Panc1 (cell line): ENCODE measurements around the gene EIF4E2. TPM values are rescaled to one million over a fixed set of nuclear protein-coding genes. Genes with fewer than 3 reads are reported as not detected.

Source experiments
- ATAC-seq: fragments of 200-7000 bp; cut with Tn5 transposase; 2 replicates; pipeline ENCODE4 v1.9.1; 2020; ENCODE audit warnings: mild to moderate bottlenecking, moderate library complexity
- BruUV-seq: library from RNA; stranded (reverse); fragments of 400-500 nt; replicated peaks from 2 replicates; lab custom pipeline; 2021; lab: Mats Ljungman, UMichigan
- CTCF ChIA-PET: fragments of 300-600 bp; sonication (Branson Sonifier 250); formaldehyde crosslinking; loops from one replicate; lab custom pipeline; 2022; ENCODE audit warnings: antibody characterized with exemption; lab: Charles Lee
- POLR2A ChIA-PET: fragments of 300-600 bp; sonication (Branson Sonifier 250); formaldehyde crosslinking; loops from one replicate; lab custom pipeline; 2022; ENCODE audit warnings: antibody characterized with exemption; lab: Charles Lee
- DNase-seq: peaks from one replicate; pipeline ENCODE4 v3.0.0-alpha.2; 2010; ENCODE audit warnings: low read depth, low spot score
- H3K27ac ChIP-seq: 2 replicates; pipeline ENCODE4 v1.5.1; 2011; ENCODE audit warnings: mild to moderate bottlenecking, low read length, inconsistent platforms
- H3K27me3 ChIP-seq: fragments of 200-500 bp; sonication (Bioruptor generic); 2 replicates; pipeline ENCODE4 v1.6.0; 2014; ENCODE audit warnings: low read length, inconsistent platforms; ENCODE audit not compliant: control insufficient read depth, insufficient read depth
- H3K36me3 ChIP-seq: fragments of 200-500 bp; sonication (Bioruptor generic); 2 replicates; pipeline ENCODE4 v1.5.1; 2014; ENCODE audit warnings: inconsistent platforms, mild to moderate bottlenecking, low read length, moderate library complexity; ENCODE audit not compliant: control insufficient read depth, insufficient read depth
- H3K4me1 ChIP-seq: 2 replicates; pipeline ENCODE4 v1.5.1; 2011; ENCODE audit warnings: inconsistent platforms, mild to moderate bottlenecking, low read length, moderate library complexity; ENCODE audit not compliant: control insufficient read depth, insufficient read depth
- H3K4me3 ChIP-seq, 2 experiments: 2 replicates each; pipeline ENCODE4 v1.5.1; 2011 to 2012; ENCODE audit warnings: low read depth in 2 of 2, low read length in 2 of 2, mild to moderate bottlenecking in 2 of 2, inconsistent platforms in 1 of 2, moderate library complexity in 1 of 2
- H3K9me3 ChIP-seq: fragments of 200-500 bp; sonication (Bioruptor generic); 2 replicates; pipeline ENCODE4 v1.5.1; 2014; ENCODE audit warnings: low read depth, mild to moderate bottlenecking, inconsistent platforms, low read length, moderate library complexity; ENCODE audit not compliant: control insufficient read depth, insufficient read depth
- CTCF ChIP-seq: fragments of 450-650 bp; IDR thresholded peaks from 2 replicates; pipeline ENCODE4 v1.5.1; 2017; ENCODE audit warnings: mild to moderate bottlenecking
- POLR2AphosphoS5 ChIP-seq: IDR thresholded peaks from 2 replicates; pipeline ENCODE4 v1.6.1; 2012; ENCODE audit warnings: mild to moderate bottlenecking, low read depth, low read length, moderate library complexity
- REST ChIP-seq, 2 experiments: IDR thresholded peaks; 2 replicates each; pipeline ENCODE4 v1.6.1; 2011 to 2012; ENCODE audit warnings: low read depth in 2 of 2, control low read depth in 1 of 2, low read length in 1 of 2, mild to moderate bottlenecking in 1 of 2, moderate library complexity in 1 of 2; ENCODE audit not compliant: insufficient read depth in 1 of 2
- SIN3A ChIP-seq: IDR thresholded peaks from 2 replicates; pipeline ENCODE4 v1.6.1; 2012; ENCODE audit warnings: low read depth, mild to moderate bottlenecking, low read length, moderate library complexity, borderline replicate concordance; ENCODE audit not compliant: insufficient read depth
- TCF7L2 ChIP-seq: IDR thresholded peaks from 2 replicates; pipeline ENCODE4 v1.6.1; 2011; ENCODE audit warnings: mild to moderate bottlenecking, low read depth, low read length, inconsistent platforms
- in situ Hi-C: cut with HindIII; loops from 2 replicates; pipeline ENCODE4 v1.10.0; 2016; ENCODE audit warnings: low sequenced_read_pairs, low pct_unique_long_range_greater_than_20kb
- intact Hi-C: fragments of 100-400 bp; cut with micrococcal nuclease; formaldehyde crosslinking; loops from one replicate; pipeline ENCODE4 v1.10.0; 2022; ENCODE audit not compliant: unreplicated experiment
- total RNA-seq: library from RNA; stranded (reverse); gene quantifications from one replicate; pipeline ENCODE4 v1.2.1, GENCODE V29; 2021; ENCODE audit not compliant: unreplicated experiment

EIF4E2 gene
- total RNA-seq, 1 experiment from 2014 or later: 84.0 TPM

GRCh38 chr2:232525791-232526371 is 24.6 kb upstream of the EIF4E2 start, which contains the start of gene CHRND:
TSS of gene CHRND (plus strand) at chr2:232526160. CDS start at chr2:232526216, 56 bp downstream.
- Histone ChIP-seq H3K4me1 (peaks cover 6% of the 10 kb centered on the region; the same call in 1 of the 2 replicates), H3K9me3 (no peaks in the 10 kb centered on the region), H3K4me3 (no peak within 1 kb of the TSS), H3K36me3 (no peaks in the 10 kb centered on the region), H3K27me3 (no peaks in the 10 kb centered on the region), H3K27ac (no peak within 1 kb of the TSS)
- intact Hi-C loops (loop anchor here (10.0 kb wide), 2 partner anchors 181 to 621 kb away; no protein-coding TSS in a partner anchor), in situ Hi-C loops (no loop called here)
- DNase-seq (no peak), ATAC-seq (no peak)
- ChIA-PET CTCF (interaction anchor here (0.5 kb wide), 1 partner anchor 772 kb away, joined by 4 read pairs; no protein-coding TSS in a partner anchor), POLR2A (no interaction called here)
- no TSS peak for BruUV-seq
- TF ChIP-seq SIN3A (no peak), CTCF (no peak), REST (IDR thresholded peaks at IDR 0.05; ENCODE audit: insufficient read depth in 1 of 2, low read depth in 2 of 2, low read length in 1 of 2) (no peak), TCF7L2 (no peak)

GRCh38 chr2:232526372-232526941 is 24.0 kb upstream of the EIF4E2 start:
- CTCF ChIA-PET: interaction anchor here (0.5 kb wide), 1 partner anchor 773 kb away, joined by 4 read pairs; no protein-coding TSS in a partner anchor
- Histone ChIP-seq H3K27ac (no peak overlapping the region), H3K9me3 (no peaks in the 10 kb centered on the region), H3K27me3 (no peaks in the 10 kb centered on the region), H3K4me1 (peaks cover 6% of the 10 kb centered on the region; the same call in 1 of the 2 replicates), H3K36me3 (no peaks in the 10 kb centered on the region), H3K4me3 (no peak overlapping the region)
- in situ Hi-C loops: no loop called here
- BruUV-seq: no TSS peak
- ATAC-seq (no peak), DNase-seq (no peak)
- TF ChIP-seq TCF7L2: no peak
- TF ChIP-seq POLR2AphosphoS5: no peak
- no peak for TF ChIP-seq SIN3A
- TF ChIP-seq CTCF: no peak
- no peak for TF ChIP-seq REST (IDR thresholded peaks at IDR 0.05; ENCODE audit: insufficient read depth in 1 of 2, low read depth in 2 of 2, low read length in 1 of 2)
- POLR2A ChIA-PET: interaction anchor here (0.6 kb wide), 1 partner anchor 12 kb away, joined by 20 read pairs; no protein-coding TSS in a partner anchor
- intact Hi-C loops: loop anchor here (10.0 kb wide), 2 partner anchors 182 to 622 kb away; no protein-coding TSS in a partner anchor
